CD4-positive, alpha-beta T cell (primary cell): ENCODE data around the gene CRYBA2. TPM values are rescaled to one million over a fixed set of nuclear protein-coding genes. Genes with fewer than 3 reads are reported as not detected.

Experiments
- ATAC-seq: fragments of 200-7000 bp; cut with Tn5 transposase; one replicate; pipeline ENCODE4 v1.10.0; 2022; ENCODE audit warnings: mild to moderate bottlenecking; ENCODE audit not compliant: poor library complexity
- CTCF ChIA-PET: fragments of 350-600 bp; sonication (Branson Sonifier 250); formaldehyde crosslinking; loops from one replicate; lab custom pipeline; 2021; ENCODE audit warnings: antibody characterized with exemption, inconsistent platforms; lab: Charles Lee
- POLR2A ChIA-PET: fragments of 350-600 bp; sonication (Branson Sonifier 250); formaldehyde crosslinking; loops from one replicate; lab custom pipeline; 2021; ENCODE audit warnings: antibody characterized with exemption, inconsistent platforms; lab: Charles Lee
- DNase-seq, 14 experiments: peaks; one replicate each; pipeline ENCODE4 v3.0.0-alpha.2; 2013 to 2020; ENCODE audit warnings: mixed read lengths in 2 of 14
- H3K27ac ChIP-seq, 2 donors: one replicate each; pipeline versions ENCODE4 v1.5.1 to v1.7.0; 2013; ENCODE audit warnings: low read length in 2 of 2, low read depth in 1 of 2, mild to moderate bottlenecking in 1 of 2
- H3K27me3 ChIP-seq, 2 experiments: 1 replicate in 1 of 2; 2 replicates in 1 of 2; pipeline versions ENCODE4 v1.6.1 to v1.7.0; 2013; ENCODE audit warnings: low read length in 2 of 2, control low read depth in 1 of 2, mild to moderate bottlenecking in 1 of 2, moderate library complexity in 1 of 2; ENCODE audit not compliant: insufficient read depth in 2 of 2, control insufficient read depth in 1 of 2
- H3K36me3 ChIP-seq: one replicate; pipeline ENCODE4 v1.6.1; 2013; ENCODE audit warnings: low read length, control low read depth; ENCODE audit not compliant: insufficient read depth
- H3K4me1 ChIP-seq: one replicate; pipeline ENCODE4 v1.6.1; 2013; ENCODE audit warnings: low read length, control low read depth; ENCODE audit not compliant: insufficient read depth
- H3K4me3 ChIP-seq: one replicate; pipeline ENCODE4 v1.5.1; 2013; ENCODE audit warnings: mild to moderate bottlenecking, low read length, moderate library complexity
- H3K9me3 ChIP-seq, 2 experiments: 1 replicate in 1 of 2; 2 replicates in 1 of 2; pipeline versions ENCODE4 v1.6.1 to v1.7.0; 2013; ENCODE audit warnings: low read length in 2 of 2, mild to moderate bottlenecking in 2 of 2, control low read depth in 1 of 2, moderate library complexity in 1 of 2; ENCODE audit not compliant: control insufficient read depth in 1 of 2, insufficient read depth in 1 of 2
- H3K27ac Mint-ChIP-seq: one replicate; pipeline ENCODE4 v1.8.0; 2020; ENCODE audit warnings: mixed read lengths
- H3K27me3 Mint-ChIP-seq: one replicate; pipeline ENCODE4 v1.8.0; 2021; ENCODE audit warnings: mixed read lengths
- H3K36me3 Mint-ChIP-seq: one replicate; pipeline ENCODE4 v1.8.0; 2021; ENCODE audit warnings: low read depth, mixed read lengths
- H3K4me1 Mint-ChIP-seq: one replicate; pipeline ENCODE4 v1.8.0; 2021; ENCODE audit warnings: low read depth, mixed read lengths
- H3K4me3 Mint-ChIP-seq: one replicate; pipeline ENCODE4 v1.8.0; 2020; ENCODE audit warnings: mild to moderate bottlenecking, mixed read lengths
- H3K9me3 Mint-ChIP-seq: one replicate; pipeline ENCODE4 v1.8.0; 2020; ENCODE audit warnings: mixed read lengths
- intact Hi-C, 2 experiments: fragments of 100-400 bp; cut with DNase I in 1 of 2; cut with micrococcal nuclease in 1 of 2; formaldehyde crosslinking; loops; one replicate each; pipeline versions ENCODE4 v1.15.1 to v1.9.0; 2023 to 2025; cut with DNase I, micrococcal nuclease
- total RNA-seq, 174 experiments: library from RNA in 2 of 174; stranded (reverse) in 2 of 174; gene quantifications; one replicate each; pipeline ENCODE4 v1.2.3 and lab custom pipeline; 2021 to 2026
- TF ChIP-seq, protein P1 (sequence below): fragments of 200-600 bp; IDR thresholded peaks from one replicate; pipeline ENCODE4 v1.8.0; 2022; ENCODE audit warnings: antibody characterized with exemption, mild to moderate bottlenecking

Gene CRYBA2
- total RNA-seq, 2 experiments from 2014 or later = not detected

GRCh38 chr2:218962859-218963492, 30.2 kb downstream of the CRYBA2 start:
- Histone ChIP-seq H3K36me3 (no peaks in the 10 kb centered on the region), H3K4me3 (no peak overlapping the region), H3K27me3 (peaks cover 58 to 75% of the 10 kb centered on the region in 2 experiments), H3K27ac (no peak overlapping the region), H3K9me3 (peaks cover 0 to 32% of the 10 kb centered on the region in 2 experiments), H3K4me1 (peaks cover 32% of the 10 kb centered on the region)
- TF ChIP-seq, protein P1, sequence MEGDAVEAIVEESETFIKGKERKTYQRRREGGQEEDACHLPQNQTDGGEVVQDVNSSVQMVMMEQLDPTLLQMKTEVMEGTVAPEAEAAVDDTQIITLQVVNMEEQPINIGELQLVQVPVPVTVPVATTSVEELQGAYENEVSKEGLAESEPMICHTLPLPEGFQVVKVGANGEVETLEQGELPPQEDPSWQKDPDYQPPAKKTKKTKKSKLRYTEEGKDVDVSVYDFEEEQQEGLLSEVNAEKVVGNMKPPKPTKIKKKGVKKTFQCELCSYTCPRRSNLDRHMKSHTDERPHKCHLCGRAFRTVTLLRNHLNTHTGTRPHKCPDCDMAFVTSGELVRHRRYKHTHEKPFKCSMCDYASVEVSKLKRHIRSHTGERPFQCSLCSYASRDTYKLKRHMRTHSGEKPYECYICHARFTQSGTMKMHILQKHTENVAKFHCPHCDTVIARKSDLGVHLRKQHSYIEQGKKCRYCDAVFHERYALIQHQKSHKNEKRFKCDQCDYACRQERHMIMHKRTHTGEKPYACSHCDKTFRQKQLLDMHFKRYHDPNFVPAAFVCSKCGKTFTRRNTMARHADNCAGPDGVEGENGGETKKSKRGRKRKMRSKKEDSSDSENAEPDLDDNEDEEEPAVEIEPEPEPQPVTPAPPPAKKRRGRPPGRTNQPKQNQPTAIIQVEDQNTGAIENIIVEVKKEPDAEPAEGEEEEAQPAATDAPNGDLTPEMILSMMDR = no peak
- no peak overlapping the region for H3K4me3 Mint-ChIP-seq
- DNase-seq (peak; percentile 38 to 73 (median 56)), ATAC-seq (peak; percentile 48)
- H3K36me3 Mint-ChIP-seq = no peaks in the 10 kb centered on the region
- H3K9me3 Mint-ChIP-seq = no peaks in the 10 kb centered on the region
- POLR2A ChIA-PET = no interaction called here
- peaks cover 13% of the 10 kb centered on the region for H3K4me1 Mint-ChIP-seq
- intact Hi-C loops = loop anchor here in 1 of 2 experiments (10.0 kb wide), 1 partner anchor 342 kb away; the partner anchor contains the start of gene PTPRN
- CTCF ChIA-PET = no interaction called here
- no peak overlapping the region for H3K27ac Mint-ChIP-seq
- H3K27me3 Mint-ChIP-seq = peaks cover 79% of the 10 kb centered on the region

- H3K27me3 Mint-ChIP-seq = peaks cover 82% of the 10 kb centered on the region
- POLR2A ChIA-PET = interaction anchor here (0.6 kb wide), 1 partner anchor 129 kb away, joined by 3 read pairs; no protein-coding TSS in a partner anchor
- no peaks in the 10 kb centered on the region for H3K9me3 Mint-ChIP-seq
- Histone ChIP-seq H3K27me3 (peaks cover 59 to 82% of the 10 kb centered on the region in 2 experiments), H3K4me1 (peaks cover 32% of the 10 kb centered on the region), H3K27ac (no peak overlapping the region), H3K36me3 (no peaks in the 10 kb centered on the region), H3K9me3 (peaks cover 0 to 32% of the 10 kb centered on the region in 2 experiments), H3K4me3 (no peak overlapping the region)
- no peak for ATAC-seq
- peak in 2 of 14 experiments; percentile 28 to 39 for DNase-seq
- H3K4me3 Mint-ChIP-seq = no peak overlapping the region
- H3K27ac Mint-ChIP-seq = no peak overlapping the region
- intact Hi-C loops = loop anchor here in 1 of 2 experiments (10.0 kb wide), 1 partner anchor 343 kb away; the partner anchor contains the start of gene PTPRN
- peaks cover 13% of the 10 kb centered on the region for H3K4me1 Mint-ChIP-seq
- no peaks in the 10 kb centered on the region for H3K36me3 Mint-ChIP-seq
- TF ChIP-seq, protein P1 = no peak
- CTCF ChIA-PET = interaction anchor here (1.1 kb wide), 1 partner anchor 18 kb away, joined by 3 read pairs; no protein-coding TSS in a partner anchor
Observed at GRCh38 chr2:218961651-218962570, 31.3 kb downstream of the CRYBA2 start.

DNA sequence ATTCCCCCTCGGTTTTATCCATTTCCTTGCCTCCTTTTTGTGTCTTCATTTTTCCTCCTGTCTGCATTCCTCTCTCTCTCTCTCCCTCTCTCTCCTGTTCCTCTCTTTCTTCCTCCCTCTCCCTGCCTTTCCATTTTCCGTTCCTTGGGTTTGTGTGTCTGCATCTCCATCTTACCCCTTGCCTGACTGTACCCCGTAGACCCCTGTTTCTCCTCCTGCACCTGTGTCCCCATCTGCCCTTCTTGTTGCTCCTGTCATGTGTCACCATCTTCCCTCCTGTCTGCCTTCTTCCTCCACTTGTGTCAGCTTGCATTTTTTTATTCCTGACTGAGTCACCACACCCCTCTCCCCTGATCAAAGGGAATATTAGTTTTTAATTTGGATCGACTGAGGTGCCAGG, 32.0 kb downstream of the CRYBA2 start:
- no peaks in the 10 kb centered on the region for H3K36me3 Mint-ChIP-seq
- no peak for DNase-seq
- no peak overlapping the region for H3K27ac Mint-ChIP-seq
- ChIA-PET POLR2A (no interaction called here), CTCF (interaction anchor here (1.1 kb wide), 1 partner anchor 19 kb away, joined by 3 read pairs; no protein-coding TSS in a partner anchor)
- ATAC-seq = no peak
- no peaks in the 10 kb centered on the region for H3K36me3 ChIP-seq
- no peaks in the 10 kb centered on the region for H3K9me3 Mint-ChIP-seq
- H3K4me3 Mint-ChIP-seq = no peak overlapping the region
- H3K27me3 Mint-ChIP-seq = peaks cover 85% of the 10 kb centered on the region
- TF ChIP-seq, protein P1 = no peak
- H3K27ac ChIP-seq = no peak overlapping the region
- intact Hi-C loops = loop anchor here in 1 of 2 experiments (10.0 kb wide), 1 partner anchor 344 kb away; the partner anchor contains the start of gene PTPRN
- H3K9me3 ChIP-seq = peaks cover 0 to 32% of the 10 kb centered on the region in 2 experiments
- peaks cover 32% of the 10 kb centered on the region for H3K4me1 ChIP-seq
- H3K4me1 Mint-ChIP-seq = peaks cover 13% of the 10 kb centered on the region
- peaks cover 59 to 89% of the 10 kb centered on the region in 2 experiments for H3K27me3 ChIP-seq
- H3K4me3 ChIP-seq = no peak overlapping the region
